Endometrium (tissue), 2 donors: Measurements from ENCODE around the gene NEGR1.

ENCODE experiments used
- FAIRE-seq: peaks from 2 replicates; lab custom pipeline; 2012; peaks lifted over from hg19 to GRCh38; lab: Jason Lieb, UNC
- donor health status: control.
- donor health status: control.

The NEGR1 gene

GRCh38 chr1:71687376-71687775, 595.0 kb downstream of the NEGR1 start:
- no peak for FAIRE-seq

GRCh38 chr1:71676979-71677925, 605.1 kb downstream of the NEGR1 start:
- FAIRE-seq = no peak

- FAIRE-seq = no peak
Measured at GRCh38 chr1:71668065-71668464, 614.3 kb downstream of the NEGR1 start.

GRCh38 chr1:71667216-71667615, 615.1 kb downstream of the NEGR1 start:
- no peak for FAIRE-seq

- no peak for FAIRE-seq
Measured at GRCh38 chr1:71666609-71667008, 615.7 kb downstream of the NEGR1 start.

GRCh38 chr1:71660411-71660810, 621.9 kb downstream of the NEGR1 start:
- FAIRE-seq = no peak

GRCh38 chr1:71657891-71658679, 624.3 kb downstream of the NEGR1 start:
- peak; percentile 33 for FAIRE-seq

- FAIRE-seq = no peak
Measured at GRCh38 chr1:71656902-71657301, 625.4 kb downstream of the NEGR1 start.

- no peak for FAIRE-seq
Measured at GRCh38 chr1:71655604-71656003, 626.7 kb downstream of the NEGR1 start.

- no peak for FAIRE-seq
Measured at GRCh38 chr1:71653952-71654351, 628.4 kb downstream of the NEGR1 start.

- no peak for FAIRE-seq
Measured at GRCh38 chr1:71651214-71651613, 631.1 kb downstream of the NEGR1 start.

- FAIRE-seq = no peak
Measured at GRCh38 chr1:71650119-71650518, 632.2 kb downstream of the NEGR1 start.

GRCh38 chr1:71649608-71650007, 632.7 kb downstream of the NEGR1 start:
- no peak for FAIRE-seq

- FAIRE-seq = no peak
Measured at GRCh38 chr1:71647513-71648300, 634.6 kb downstream of the NEGR1 start.

GRCh38 chr1:71645015-71645414, 637.3 kb downstream of the NEGR1 start:
- FAIRE-seq = no peak

- no peak for FAIRE-seq
Measured at GRCh38 chr1:71641903-71642302, 640.4 kb downstream of the NEGR1 start.

GRCh38 chr1:71640998-71641397, 641.3 kb downstream of the NEGR1 start:
- FAIRE-seq = no peak

- no peak for FAIRE-seq
Measured at GRCh38 chr1:71640116-71640515, 642.2 kb downstream of the NEGR1 start.

- no peak for FAIRE-seq
Measured at GRCh38 chr1:71638081-71638766, 644.1 kb downstream of the NEGR1 start.

- no peak for FAIRE-seq
Measured at GRCh38 chr1:71635568-71635967, 646.8 kb downstream of the NEGR1 start.

- no peak for FAIRE-seq
Measured at GRCh38 chr1:71634159-71634558, 648.2 kb downstream of the NEGR1 start.

GRCh38 chr1:71630073-71630472, 652.3 kb downstream of the NEGR1 start:
- FAIRE-seq = no peak
